ENCODE results near the gene POLR3H.

Gene POLR3H

DNA sequence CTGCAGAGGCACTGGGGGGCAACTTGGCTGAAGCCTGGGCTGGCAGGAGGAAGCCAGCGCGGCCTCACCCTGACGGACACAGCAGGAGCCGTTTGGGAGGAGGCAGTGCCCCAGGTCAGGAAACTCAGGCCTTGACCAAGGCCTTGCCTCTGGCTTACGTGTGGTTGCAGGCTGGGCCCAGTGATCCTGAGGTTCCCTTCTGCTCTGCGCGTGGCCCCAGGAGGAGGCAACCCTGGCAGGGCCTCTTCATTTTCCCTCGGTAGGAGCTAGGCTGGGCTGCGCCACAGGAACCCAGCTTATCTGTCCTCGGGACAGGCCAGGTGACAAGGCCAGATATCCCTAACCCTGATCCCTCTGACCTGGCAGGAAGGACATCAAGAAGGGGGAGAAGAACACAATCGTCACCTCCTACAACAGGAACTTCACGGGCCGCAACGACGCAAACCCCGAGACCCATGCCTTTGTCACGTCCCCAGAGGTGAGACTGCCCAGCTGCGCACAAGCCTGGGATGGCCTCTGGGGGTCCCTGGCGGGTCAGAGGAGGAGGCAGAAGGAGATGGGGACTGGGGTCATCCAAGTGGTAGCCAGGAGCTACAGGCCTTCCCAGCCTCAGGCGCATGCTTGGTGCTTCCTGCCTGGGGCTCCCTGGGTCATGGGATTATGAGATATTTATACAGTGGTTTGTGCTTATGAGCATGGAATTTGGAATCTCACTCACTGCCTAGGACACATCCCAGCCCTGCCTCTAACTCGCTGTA lies 20.6 kb downstream of the POLR3H start:
- Mint-ChIP-seq H3K27me3 (ENCODE audit: low read depth) (no peaks in the 10 kb centered on the region), H3K36me3 (ENCODE audit: low read depth) (peaks cover 10% of the 10 kb centered on the region), H3K27ac (no peak overlapping the region), H3K4me1 (ENCODE audit: low read depth) (peaks cover 9% of the 10 kb centered on the region), H3K4me3 (no peak overlapping the region), H3K9me3 (no peaks in the 10 kb centered on the region)

GRCh38 chr22:41522813-41523212 lies 21.5 kb downstream of the POLR3H start:
- H3K36me3 Mint-ChIP-seq (ENCODE audit: low read depth) = peaks cover 7% of the 10 kb centered on the region
- H3K27me3 Mint-ChIP-seq (ENCODE audit: low read depth) = no peaks in the 10 kb centered on the region
- H3K27ac Mint-ChIP-seq = peak overlapping the region; percentile 9
- no peak overlapping the region for H3K4me3 Mint-ChIP-seq
- H3K9me3 Mint-ChIP-seq = no peaks in the 10 kb centered on the region
- H3K4me1 Mint-ChIP-seq (ENCODE audit: low read depth) = peaks cover 8% of the 10 kb centered on the region

GRCh38 chr22:41521126-41521525 lies 23.1 kb downstream of the POLR3H start:
- H3K4me1 Mint-ChIP-seq (ENCODE audit: low read depth) = peaks cover 8% of the 10 kb centered on the region
- no peaks in the 10 kb centered on the region for H3K27me3 Mint-ChIP-seq (ENCODE audit: low read depth)
- no peaks in the 10 kb centered on the region for H3K9me3 Mint-ChIP-seq
- peaks cover 4% of the 10 kb centered on the region for H3K36me3 Mint-ChIP-seq (ENCODE audit: low read depth)
- no peak overlapping the region for H3K27ac Mint-ChIP-seq
- H3K4me3 Mint-ChIP-seq = no peak overlapping the region

- H3K27ac Mint-ChIP-seq = no peak overlapping the region
- no peaks in the 10 kb centered on the region for H3K27me3 Mint-ChIP-seq (ENCODE audit: low read depth)
- H3K4me1 Mint-ChIP-seq (ENCODE audit: low read depth) = no peaks in the 10 kb centered on the region
- peaks cover 10% of the 10 kb centered on the region for H3K36me3 Mint-ChIP-seq (ENCODE audit: low read depth)
- no peak overlapping the region for H3K4me3 Mint-ChIP-seq
- no peaks in the 10 kb centered on the region for H3K9me3 Mint-ChIP-seq
Observed at GRCh38 chr22:41518048-41518347, 26.3 kb downstream of the POLR3H start.

- H3K27me3 Mint-ChIP-seq (ENCODE audit: low read depth) = no peaks in the 10 kb centered on the region
- H3K36me3 Mint-ChIP-seq (ENCODE audit: low read depth) = peaks cover 10% of the 10 kb centered on the region
- H3K4me1 Mint-ChIP-seq (ENCODE audit: low read depth) = no peaks in the 10 kb centered on the region
- H3K9me3 Mint-ChIP-seq = no peaks in the 10 kb centered on the region
- H3K27ac Mint-ChIP-seq = no peak overlapping the region
- no peak overlapping the region for H3K4me3 Mint-ChIP-seq
Observed at GRCh38 chr22:41517172-41518047, 26.9 kb downstream of the POLR3H start.

GRCh38 chr22:41516462-41516861 lies 27.8 kb downstream of the POLR3H start:
- Mint-ChIP-seq H3K27ac (no peak overlapping the region), H3K36me3 (ENCODE audit: low read depth) (peaks cover 12% of the 10 kb centered on the region), H3K4me1 (ENCODE audit: low read depth) (no peaks in the 10 kb centered on the region), H3K27me3 (ENCODE audit: low read depth) (no peaks in the 10 kb centered on the region), H3K9me3 (no peaks in the 10 kb centered on the region), H3K4me3 (no peak overlapping the region)

- Mint-ChIP-seq H3K27me3 (ENCODE audit: low read depth) (no peaks in the 10 kb centered on the region), H3K36me3 (ENCODE audit: low read depth) (peaks cover 17% of the 10 kb centered on the region), H3K9me3 (no peaks in the 10 kb centered on the region), H3K27ac (no peak overlapping the region), H3K4me1 (ENCODE audit: low read depth) (no peaks in the 10 kb centered on the region), H3K4me3 (no peak overlapping the region)
Observed at GRCh38 chr22:41513391-41513790, 30.9 kb downstream of the POLR3H start.

DNA sequence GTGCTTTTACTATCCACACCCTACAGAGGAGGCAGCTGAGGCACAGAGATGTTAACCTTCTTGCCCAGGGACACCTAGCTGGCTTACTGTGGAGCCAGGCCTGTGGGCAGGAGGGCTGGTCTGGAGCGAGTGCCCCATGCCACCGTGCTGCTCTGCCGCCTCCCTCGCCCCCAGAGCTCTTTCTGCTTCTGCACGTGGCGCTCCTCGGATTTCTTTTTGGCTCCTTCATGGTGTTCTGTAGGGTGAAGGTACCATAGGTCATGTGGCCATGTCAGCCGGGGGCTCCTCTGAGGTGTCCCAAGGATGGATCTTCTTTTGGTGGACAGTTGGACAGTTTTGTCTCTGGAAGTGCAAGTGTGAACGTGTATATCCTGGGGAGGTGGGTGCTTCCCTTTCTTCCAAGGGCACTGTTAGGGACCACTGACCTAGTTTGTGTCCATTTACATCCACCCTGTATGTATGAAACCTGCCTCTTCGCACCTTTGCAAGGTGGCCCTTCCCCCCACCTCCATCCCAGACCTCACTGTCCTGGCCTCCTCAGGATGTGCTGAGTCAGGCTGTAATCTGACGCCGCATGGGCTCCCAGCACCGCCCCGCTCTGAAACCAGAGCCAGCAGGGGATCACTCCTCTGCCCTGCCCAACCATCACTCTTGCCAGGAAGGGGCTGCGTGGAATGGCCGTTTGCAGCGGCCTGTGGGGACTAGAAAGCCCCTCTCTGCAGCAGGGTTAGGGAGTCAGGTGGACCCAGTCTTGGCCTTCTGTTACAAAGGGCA lies 31.7 kb downstream of the POLR3H start:
- Mint-ChIP-seq H3K9me3 (no peaks in the 10 kb centered on the region), H3K36me3 (ENCODE audit: low read depth) (peaks cover 20% of the 10 kb centered on the region), H3K4me3 (no peak overlapping the region), H3K4me1 (ENCODE audit: low read depth) (no peaks in the 10 kb centered on the region), H3K27ac (no peak overlapping the region), H3K27me3 (ENCODE audit: low read depth) (no peaks in the 10 kb centered on the region)

DNA sequence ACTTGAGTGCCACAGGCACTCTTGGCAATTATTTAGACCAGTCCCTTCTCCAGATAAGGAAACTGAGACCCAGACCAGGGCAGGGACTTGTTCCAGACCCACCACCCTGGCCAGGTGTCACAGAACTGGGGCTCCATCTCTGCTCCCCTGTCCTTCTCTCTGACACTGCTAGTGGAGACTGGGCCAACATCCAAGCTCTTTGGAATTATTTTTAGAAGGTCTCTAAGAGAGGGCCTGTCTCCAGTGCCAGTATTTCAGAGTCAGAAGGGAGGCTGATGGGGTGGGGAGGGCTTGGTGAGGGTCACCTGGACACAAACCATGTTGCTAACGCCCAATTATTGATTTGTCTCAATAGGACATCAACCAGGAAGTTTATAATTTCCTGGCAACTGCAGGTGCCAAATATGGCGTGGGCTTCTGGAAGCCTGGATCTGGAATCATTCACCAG lies 32.7 kb downstream of the POLR3H start:
- Mint-ChIP-seq H3K9me3 (no peaks in the 10 kb centered on the region), H3K36me3 (ENCODE audit: low read depth) (peaks cover 20% of the 10 kb centered on the region), H3K4me3 (no peak overlapping the region), H3K27ac (no peak overlapping the region), H3K27me3 (ENCODE audit: low read depth) (no peaks in the 10 kb centered on the region), H3K4me1 (ENCODE audit: low read depth) (no peaks in the 10 kb centered on the region)

DNA sequence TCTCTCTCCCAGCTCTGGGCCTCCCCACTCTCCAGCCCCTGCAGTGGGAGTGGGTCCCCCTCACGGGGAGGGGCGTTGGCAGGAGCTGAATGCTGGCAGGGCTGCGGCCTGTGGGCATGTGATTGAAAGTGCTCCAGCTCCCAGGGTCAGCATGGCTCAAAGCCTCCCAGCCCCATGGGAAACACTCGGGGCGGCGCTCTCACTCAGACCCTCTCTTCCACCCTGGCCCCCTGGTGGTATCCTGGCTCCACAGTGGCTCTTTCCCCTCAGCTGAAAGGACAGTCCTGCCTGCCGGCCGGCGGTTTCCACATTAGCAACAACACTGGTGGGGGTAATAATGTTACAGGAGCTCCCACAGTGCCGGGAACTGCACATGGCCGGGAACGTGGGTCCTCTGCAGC lies 35.5 kb downstream of the POLR3H start:
- Mint-ChIP-seq H3K4me3 (no peak overlapping the region), H3K27me3 (ENCODE audit: low read depth) (no peaks in the 10 kb centered on the region), H3K27ac (no peak overlapping the region), H3K4me1 (ENCODE audit: low read depth) (peaks cover 2% of the 10 kb centered on the region), H3K36me3 (ENCODE audit: low read depth) (peaks cover 20% of the 10 kb centered on the region), H3K9me3 (no peaks in the 10 kb centered on the region)

DNA sequence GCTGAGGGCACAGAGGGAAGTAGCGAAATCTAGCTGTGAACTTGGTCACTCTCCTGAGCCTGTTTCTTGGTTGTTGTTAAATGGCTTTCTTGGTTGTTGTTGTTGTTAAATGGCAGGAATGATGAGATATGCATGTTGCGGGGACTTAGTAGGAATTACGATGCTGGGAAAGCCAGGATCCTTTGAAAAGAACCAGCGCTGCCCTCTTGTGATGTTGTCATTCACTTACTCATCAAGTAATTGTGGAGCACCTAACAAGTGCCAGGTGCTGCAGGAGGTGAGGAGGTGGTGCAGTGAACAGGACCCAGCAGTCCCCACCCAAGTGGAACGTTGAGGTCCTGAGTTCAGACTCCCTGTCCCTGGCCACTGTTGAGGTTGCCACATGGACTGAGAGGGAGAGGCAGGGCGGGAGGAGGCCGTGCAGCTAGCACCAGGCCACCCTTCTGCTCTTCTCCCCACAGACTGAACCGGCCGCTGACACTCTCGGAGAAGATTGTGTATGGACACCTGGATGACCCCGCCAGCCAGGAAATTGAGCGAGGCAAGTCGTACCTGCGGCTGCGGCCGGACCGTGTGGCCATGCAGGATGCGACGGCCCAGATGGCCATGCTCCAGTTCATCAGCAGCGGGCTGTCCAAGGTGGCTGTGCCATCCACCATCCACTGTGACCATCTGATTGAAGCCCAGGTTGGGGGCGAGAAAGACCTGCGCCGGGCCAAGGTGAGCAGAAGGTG lies 36.8 kb downstream of the POLR3H start:
- H3K36me3 Mint-ChIP-seq (ENCODE audit: low read depth) = peaks cover 15% of the 10 kb centered on the region

GRCh38 chr22:41505511-41506220 lies 38.6 kb downstream of the POLR3H start:
- Mint-ChIP-seq H3K27me3 (ENCODE audit: low read depth) (no peaks in the 10 kb centered on the region), H3K27ac (no peak overlapping the region)

More for the DNA sequence above, 36.8 kb downstream of the POLR3H start:
- Mint-ChIP-seq H3K4me3 (no peak overlapping the region), H3K4me1 (ENCODE audit: low read depth) (peaks cover 2% of the 10 kb centered on the region), H3K27ac (no peak overlapping the region), H3K27me3 (ENCODE audit: low read depth) (no peaks in the 10 kb centered on the region), H3K9me3 (no peaks in the 10 kb centered on the region)

GRCh38 chr22:41504816-41505215 lies 39.5 kb downstream of the POLR3H start:
- no peaks in the 10 kb centered on the region for H3K27me3 Mint-ChIP-seq (ENCODE audit: low read depth)
- H3K27ac Mint-ChIP-seq = peak overlapping the region; percentile 20
- H3K9me3 Mint-ChIP-seq = no peaks in the 10 kb centered on the region
- H3K4me1 Mint-ChIP-seq (ENCODE audit: low read depth) = peaks cover 2% of the 10 kb centered on the region
- no peak overlapping the region for H3K4me3 Mint-ChIP-seq
- H3K36me3 Mint-ChIP-seq (ENCODE audit: low read depth) = peaks cover 12% of the 10 kb centered on the region

More at GRCh38 chr22:41505511-41506220, 38.6 kb downstream of the POLR3H start:
- Mint-ChIP-seq H3K9me3 (no peaks in the 10 kb centered on the region), H3K4me3 (no peak overlapping the region), H3K36me3 (ENCODE audit: low read depth) (peaks cover 12% of the 10 kb centered on the region), H3K4me1 (ENCODE audit: low read depth) (peaks cover 2% of the 10 kb centered on the region)
